MCF 10A (cell line): ENCODE results near the gene STT3B. TPM values are rescaled to one million over a fixed set of nuclear protein-coding genes. Genes with fewer than 3 reads are reported as not detected.
A peak's percentile ranks its signal among the peaks of the same experiment; 100 is the strongest.

Experiments used
- BruUV-seq: library from RNA; stranded (reverse); fragments of 400-500 nt; replicated peaks from 2 replicates; lab custom pipeline; 2021; lab: Mats Ljungman, UMichigan
- CTCF ChIA-PET: fragments of 300-600 bp; sonication (Branson Sonifier 250); formaldehyde crosslinking; extraction: SDS; loops from one replicate; lab custom pipeline; 2021; ENCODE audit warnings: antibody characterized with exemption, inconsistent platforms; lab: Yijun Ruan, JAX
- POLR2A ChIA-PET: fragments of 300-600, 350-650 bp; sonication (Branson Sonifier 250); formaldehyde crosslinking; extraction: SDS; loops from one replicate; lab custom pipeline; 2020; ENCODE audit warnings: antibody characterized with exemption, inconsistent platforms; lab: Yijun Ruan, JAX
- DNase-seq: peaks from one replicate; pipeline ENCODE4 v3.0.0-alpha.2; 2018; ENCODE audit not compliant: unreplicated experiment
- H3K27ac Mint-ChIP-seq: one replicate; pipeline ENCODE4 v1.8.0; 2022; ENCODE audit warnings: mild to moderate bottlenecking, low read depth, mixed read lengths; ENCODE audit not compliant: unreplicated experiment
- H3K27me3 Mint-ChIP-seq: one replicate; pipeline ENCODE4 v1.8.0; 2022; ENCODE audit warnings: mixed read lengths; ENCODE audit not compliant: insufficient read depth, unreplicated experiment
- H3K36me3 Mint-ChIP-seq: one replicate; pipeline ENCODE4 v1.8.0; 2022; ENCODE audit warnings: mild to moderate bottlenecking, moderate library complexity, mixed read lengths; ENCODE audit not compliant: insufficient read depth, unreplicated experiment
- H3K4me1 Mint-ChIP-seq: one replicate; pipeline ENCODE4 v1.8.0; 2022; ENCODE audit warnings: mixed read lengths; ENCODE audit not compliant: insufficient read depth, unreplicated experiment
- H3K4me3 Mint-ChIP-seq: one replicate; pipeline ENCODE4 v1.8.0; 2022; ENCODE audit warnings: mild to moderate bottlenecking, moderate library complexity, mixed read lengths; ENCODE audit not compliant: unreplicated experiment
- H3K9me3 Mint-ChIP-seq: one replicate; pipeline ENCODE4 v1.8.0; 2022; ENCODE audit warnings: mixed read lengths; ENCODE audit not compliant: unreplicated experiment
- CTCF ChIP-seq: fragments of 200-600 bp; IDR thresholded peaks from one replicate; pipeline ENCODE4 v1.8.0; 2022; ENCODE audit warnings: antibody characterized with exemption, mild to moderate bottlenecking; ENCODE audit not compliant: unreplicated experiment
- intact Hi-C: fragments of 100-400 bp; cut with micrococcal nuclease; formaldehyde crosslinking; loops from 2 replicates; pipeline ENCODE4 v1.14.1; 2022
- total RNA-seq: library from RNA; stranded (reverse); gene quantifications from 2 replicates; pipeline ENCODE4 v1.2.3, GENCODE V29; 2022

The STT3B gene
- total RNA-seq, 1 experiment from 2014 or later = 118 TPM

GRCh38 chr3:31634476-31634875, 101.8 kb downstream of the STT3B start:
- POLR2A ChIA-PET = interaction anchor here (0.7 to 1.4 kb wide), 2 partner anchors 13 to 143 kb away, joined by 3 to 5 read pairs; no protein-coding TSS in a partner anchor
- Mint-ChIP-seq H3K9me3 (no peaks in the 10 kb centered on the region), H3K27me3 (no peaks in the 10 kb centered on the region), H3K4me1 (peaks cover 6% of the 10 kb centered on the region), H3K4me3 (no peak overlapping the region), H3K36me3 (peaks cover 57% of the 10 kb centered on the region), H3K27ac (no peak overlapping the region)
- peak; percentile 54 for DNase-seq
- intact Hi-C loops = no loop called here
- CTCF ChIA-PET = interaction anchor here (0.6 kb wide), 1 partner anchor 277 kb away, joined by 3 read pairs; no protein-coding TSS in a partner anchor
- no TSS peak for BruUV-seq
- TF ChIP-seq CTCF = no peak

GRCh38 chr3:31635545-31635944, 102.8 kb downstream of the STT3B start:
- no peak for DNase-seq
- H3K27me3 Mint-ChIP-seq = no peaks in the 10 kb centered on the region
- H3K9me3 Mint-ChIP-seq = no peaks in the 10 kb centered on the region
- BruUV-seq = no TSS peak
- H3K4me1 Mint-ChIP-seq = peaks cover 6% of the 10 kb centered on the region
- intact Hi-C loops = no loop called here
- CTCF ChIA-PET = no interaction called here
- peaks cover 49% of the 10 kb centered on the region for H3K36me3 Mint-ChIP-seq
- TF ChIP-seq CTCF = no peak
- POLR2A ChIA-PET = interaction anchor here (0.9 to 1.0 kb wide), 3 partner anchors 9 to 386 kb away, joined by 3 read pairs; no protein-coding TSS in a partner anchor
- no peak overlapping the region for H3K4me3 Mint-ChIP-seq
- no peak overlapping the region for H3K27ac Mint-ChIP-seq

- Mint-ChIP-seq H3K9me3 (no peaks in the 10 kb centered on the region), H3K27ac (no peak overlapping the region), H3K27me3 (no peaks in the 10 kb centered on the region), H3K4me1 (peaks cover 6% of the 10 kb centered on the region), H3K4me3 (no peak overlapping the region), H3K36me3 (peaks cover 44% of the 10 kb centered on the region)
- intact Hi-C loops = no loop called here
- DNase-seq = no peak
- no peak for TF ChIP-seq CTCF
- ChIA-PET POLR2A (interaction anchor here (0.6 to 1.0 kb wide), 4 partner anchors 15 to 961 kb away, joined by 3 to 4 read pairs (median 3); no protein-coding TSS in a partner anchor), CTCF (interaction anchor here (1.2 kb wide), 1 partner anchor 383 kb away, joined by 3 read pairs; no protein-coding TSS in a partner anchor)
- BruUV-seq = no TSS peak
These were observed 103.3 kb downstream of the STT3B start for GRCh38 chr3:31636049-31636448.

GRCh38 chr3:31636694-31637442, 104.1 kb downstream of the STT3B start:
- H3K27ac Mint-ChIP-seq = no peak overlapping the region
- BruUV-seq = TSS peak; percentile 63
- peaks cover 6% of the 10 kb centered on the region for H3K4me1 Mint-ChIP-seq
- ChIA-PET POLR2A (interaction anchor here (0.6 to 0.9 kb wide), 3 partner anchors 15 to 960 kb away, joined by 3 to 4 read pairs (median 3); no protein-coding TSS in a partner anchor), CTCF (interaction anchor here (0.6 to 1.2 kb wide), 4 partner anchors 10 to 499 kb away, joined by 3 to 5 read pairs (median 4); no protein-coding TSS in a partner anchor)
- intact Hi-C loops = no loop called here
- no peak for DNase-seq
- peaks cover 36% of the 10 kb centered on the region for H3K36me3 Mint-ChIP-seq
- no peaks in the 10 kb centered on the region for H3K27me3 Mint-ChIP-seq
- H3K4me3 Mint-ChIP-seq = no peak overlapping the region
- H3K9me3 Mint-ChIP-seq = no peaks in the 10 kb centered on the region
- TF ChIP-seq CTCF = no peak
